ENCODE results near the gene EEF2K. TPM values are rescaled to one million over a fixed set of nuclear protein-coding genes. Genes with fewer than 3 reads are reported as not detected.

Gene EEF2K
- total RNA-seq, 1 experiment from 2014 or later = 31.0 TPM

DNA sequence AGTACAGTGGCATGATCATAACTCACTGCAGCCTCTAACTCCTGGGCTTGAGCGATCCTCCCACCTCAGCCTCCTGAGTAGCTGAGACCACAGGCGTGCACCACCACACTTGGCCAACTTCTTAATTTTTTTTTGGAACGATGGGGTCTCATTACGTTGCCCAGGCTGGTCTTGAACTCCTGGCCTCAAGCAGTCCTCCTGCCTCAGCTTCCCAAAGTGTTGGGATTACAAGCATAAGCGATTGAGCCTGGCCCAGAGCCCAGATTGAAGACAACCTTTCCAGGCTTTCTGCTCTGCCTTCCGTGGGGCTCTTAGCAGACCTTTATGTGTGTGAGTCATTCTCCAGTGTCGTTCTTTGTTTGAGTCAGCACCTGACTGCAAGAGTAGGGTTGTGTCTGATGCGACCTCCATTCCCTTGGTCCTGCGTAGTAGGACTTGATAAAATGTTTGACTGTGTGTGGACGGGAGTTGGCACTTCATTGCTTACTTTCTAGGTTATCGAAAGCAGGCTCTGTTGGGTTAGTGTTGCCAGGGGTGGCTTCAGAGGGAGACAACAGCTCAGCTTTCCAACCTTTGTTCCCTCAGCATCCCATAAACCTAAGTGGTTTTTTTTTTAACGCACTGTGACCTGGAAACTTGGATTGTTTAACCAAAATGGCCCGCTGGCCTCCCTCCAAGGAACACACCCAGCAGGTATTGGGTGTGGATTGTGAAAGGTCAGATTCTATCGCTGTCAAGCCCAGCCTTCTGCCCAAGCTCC lies 26.4 kb downstream of the EEF2K start:
- Histone ChIP-seq H3K9me3 (ENCODE audit: control insufficient read depth in 1 of 2, insufficient read depth in 1 of 2, low read depth in 1 of 2, low read length in 2 of 2) (no peaks in the 10 kb centered on the region), H3K36me3 (ENCODE audit: control insufficient read depth in 1 of 2, insufficient read depth in 2 of 2, low read length in 2 of 2) (no peaks in the 10 kb centered on the region; a peak in 1 of 4 replicates), H3K4me2 (ENCODE audit: low read length) (peak overlapping the region; percentile 66), H3K4me1 (ENCODE audit: control insufficient read depth in 1 of 2, insufficient read depth in 2 of 2, low read length in 2 of 2) (peaks cover 28 to 32% of the 10 kb centered on the region in 2 experiments), H4K20me1 (ENCODE audit: insufficient read depth) (no peaks in the 10 kb centered on the region), H3K79me2 (ENCODE audit: insufficient read depth, low read length) (no peaks in the 10 kb centered on the region; the same call in 1 of the 2 replicates), H3K27ac (ENCODE audit: low read depth, low read length) (peak overlapping the region; percentile 76), H3K27me3 (ENCODE audit: insufficient read depth, low read length) (no peaks in the 10 kb centered on the region), H3K4me3 (replicated peaks in 1 of 2; ENCODE audit: low read depth in 1 of 2, low read length in 2 of 2) (peak overlapping the region; percentile 7 to 31), H3K9me2 (ENCODE audit: insufficient read depth) (no peaks in the 10 kb centered on the region), H3K9ac (ENCODE audit: low read length) (peak overlapping the region; percentile 23), H2AFZ (ENCODE audit: low read depth, low read length, poor library complexity, severe bottlenecking) (no peak overlapping the region)
- POLR2A ChIA-PET = no interaction called here
- DNase-seq (ENCODE audit: low read depth, low spot score) = peak; percentile 92
- ATAC-seq = peak; percentile 94
- intact Hi-C loops (cut with micrococcal nuclease) = loop anchor here (2.0 kb wide), 1 partner anchor 26 kb away; the partner anchor contains the start of gene EEF2K
- CTCF ChIA-PET = no interaction called here
- RAD21 ChIA-PET (ENCODE audit: low non-redundant PET in 1 of 2, low total read pairs in 2 of 2, uncharacterized antibody in 2 of 2, unreplicated experiment in 2 of 2) = no interaction called here
- BruUV-seq (replicated peaks) = no TSS peak
- TF ChIP-seq RAD21 (IDR thresholded peaks at IDR 0.05; ENCODE audit: low read depth) (no peak), ZFX (IDR thresholded peaks at IDR 0.05) (no peak), SIN3A (IDR thresholded peaks at IDR 0.05; ENCODE audit: low read depth) (peak; percentile 60; the same call in 1 of the 2 replicates), POLR2AphosphoS5 (IDR thresholded peaks at IDR 0.05; ENCODE audit: low read depth, low read length) (no peak), SP1 (IDR thresholded peaks at IDR 0.05; ENCODE audit: low read depth) (peak; percentile 44; the same call in 1 of the 2 replicates), CEBPB (IDR thresholded peaks at IDR 0.05; ENCODE audit: low read depth) (peak; percentile 55), EGR1 (IDR thresholded peaks at IDR 0.05; ENCODE audit: low read depth) (no peak), CBX3 (IDR thresholded peaks at IDR 0.05; ENCODE audit: low read depth) (peak; percentile 61), JUND (IDR thresholded peaks at IDR 0.05) (peak; percentile 69), EZH2 (IDR thresholded peaks at IDR 0.05) (no peak), ZNF274 (IDR thresholded peaks at IDR 0.05; ENCODE audit: low read depth, low read length) (no peak), YY1 (IDR thresholded peaks at IDR 0.05; ENCODE audit: extremely low read depth, insufficient replicate concordance, low read depth, low read length) (no peak), POLR2A (IDR thresholded peaks at IDR 0.05; ENCODE audit: borderline replicate concordance, extremely low read depth, insufficient read depth, insufficient read length) (no peak), TCF7L2 (IDR thresholded peaks at IDR 0.05; ENCODE audit: borderline replicate concordance, extremely low read depth, insufficient read depth, insufficient read length) (peak; percentile 28), FOSL1 (IDR thresholded peaks at IDR 0.05; ENCODE audit: low read depth) (peak; percentile 79), SRF (IDR thresholded peaks at IDR 0.05; ENCODE audit: low read depth) (no peak), EZH2phosphoT487 (IDR thresholded peaks at IDR 0.05; ENCODE audit: borderline replicate concordance) (no peak)
- TF ChIP-seq, protein P1, sequence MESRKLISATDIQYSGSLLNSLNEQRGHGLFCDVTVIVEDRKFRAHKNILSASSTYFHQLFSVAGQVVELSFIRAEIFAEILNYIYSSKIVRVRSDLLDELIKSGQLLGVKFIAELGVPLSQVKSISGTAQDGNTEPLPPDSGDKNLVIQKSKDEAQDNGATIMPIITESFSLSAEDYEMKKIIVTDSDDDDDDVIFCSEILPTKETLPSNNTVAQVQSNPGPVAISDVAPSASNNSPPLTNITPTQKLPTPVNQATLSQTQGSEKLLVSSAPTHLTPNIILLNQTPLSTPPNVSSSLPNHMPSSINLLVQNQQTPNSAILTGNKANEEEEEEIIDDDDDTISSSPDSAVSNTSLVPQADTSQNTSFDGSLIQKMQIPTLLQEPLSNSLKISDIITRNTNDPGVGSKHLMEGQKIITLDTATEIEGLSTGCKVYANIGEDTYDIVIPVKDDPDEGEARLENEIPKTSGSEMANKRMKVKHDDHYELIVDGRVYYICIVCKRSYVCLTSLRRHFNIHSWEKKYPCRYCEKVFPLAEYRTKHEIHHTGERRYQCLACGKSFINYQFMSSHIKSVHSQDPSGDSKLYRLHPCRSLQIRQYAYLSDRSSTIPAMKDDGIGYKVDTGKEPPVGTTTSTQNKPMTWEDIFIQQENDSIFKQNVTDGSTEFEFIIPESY (IDR thresholded peaks at IDR 0.05; ENCODE audit: extremely low read depth, insufficient replicate concordance, low read length) = no peak
- TF ChIP-seq, protein P2, sequence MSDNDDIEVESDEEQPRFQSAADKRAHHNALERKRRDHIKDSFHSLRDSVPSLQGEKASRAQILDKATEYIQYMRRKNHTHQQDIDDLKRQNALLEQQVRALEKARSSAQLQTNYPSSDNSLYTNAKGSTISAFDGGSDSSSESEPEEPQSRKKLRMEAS (IDR thresholded peaks at IDR 0.05) = peak; percentile 22; the same call in 1 of the 2 replicates
- TF ChIP-seq, protein P3, sequence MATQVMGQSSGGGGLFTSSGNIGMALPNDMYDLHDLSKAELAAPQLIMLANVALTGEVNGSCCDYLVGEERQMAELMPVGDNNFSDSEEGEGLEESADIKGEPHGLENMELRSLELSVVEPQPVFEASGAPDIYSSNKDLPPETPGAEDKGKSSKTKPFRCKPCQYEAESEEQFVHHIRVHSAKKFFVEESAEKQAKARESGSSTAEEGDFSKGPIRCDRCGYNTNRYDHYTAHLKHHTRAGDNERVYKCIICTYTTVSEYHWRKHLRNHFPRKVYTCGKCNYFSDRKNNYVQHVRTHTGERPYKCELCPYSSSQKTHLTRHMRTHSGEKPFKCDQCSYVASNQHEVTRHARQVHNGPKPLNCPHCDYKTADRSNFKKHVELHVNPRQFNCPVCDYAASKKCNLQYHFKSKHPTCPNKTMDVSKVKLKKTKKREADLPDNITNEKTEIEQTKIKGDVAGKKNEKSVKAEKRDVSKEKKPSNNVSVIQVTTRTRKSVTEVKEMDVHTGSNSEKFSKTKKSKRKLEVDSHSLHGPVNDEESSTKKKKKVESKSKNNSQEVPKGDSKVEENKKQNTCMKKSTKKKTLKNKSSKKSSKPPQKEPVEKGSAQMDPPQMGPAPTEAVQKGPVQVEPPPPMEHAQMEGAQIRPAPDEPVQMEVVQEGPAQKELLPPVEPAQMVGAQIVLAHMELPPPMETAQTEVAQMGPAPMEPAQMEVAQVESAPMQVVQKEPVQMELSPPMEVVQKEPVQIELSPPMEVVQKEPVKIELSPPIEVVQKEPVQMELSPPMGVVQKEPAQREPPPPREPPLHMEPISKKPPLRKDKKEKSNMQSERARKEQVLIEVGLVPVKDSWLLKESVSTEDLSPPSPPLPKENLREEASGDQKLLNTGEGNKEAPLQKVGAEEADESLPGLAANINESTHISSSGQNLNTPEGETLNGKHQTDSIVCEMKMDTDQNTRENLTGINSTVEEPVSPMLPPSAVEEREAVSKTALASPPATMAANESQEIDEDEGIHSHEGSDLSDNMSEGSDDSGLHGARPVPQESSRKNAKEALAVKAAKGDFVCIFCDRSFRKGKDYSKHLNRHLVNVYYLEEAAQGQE (IDR thresholded peaks at IDR 0.05; ENCODE audit: low read depth) = no peak
